ENCODE data around the gene TMEM150A.

TMEM150A gene

GRCh38 chr2:85589982-85590791 lies 12.3 kb downstream of the TMEM150A start:
- Histone ChIP-seq H3K36me3 (ENCODE audit: control insufficient read depth, insufficient read depth, low read length) (no peaks in the 10 kb centered on the region), H2BK5ac (ENCODE audit: low read length) (no peak overlapping the region), H3K4me2 (ENCODE audit: low read length) (no peak overlapping the region), H4K8ac (ENCODE audit: low read depth, low read length) (no peak overlapping the region), H2AK5ac (ENCODE audit: low read length) (no peak overlapping the region), H3K79me2 (ENCODE audit: control insufficient read depth, insufficient read depth, low read length) (no peaks in the 10 kb centered on the region), H3K56ac (ENCODE audit: low read length) (no peak overlapping the region), H3K79me1 (ENCODE audit: low read length) (no peaks in the 10 kb centered on the region), H2BK15ac (replicated peaks; ENCODE audit: low read depth) (no peak overlapping the region), H3K18ac (ENCODE audit: low read length) (no peak overlapping the region), H3K4ac (ENCODE audit: low read depth, low read length) (no peak overlapping the region), H3K27me3 (ENCODE audit: insufficient read depth, low read length, poor library complexity) (no peaks in the 10 kb centered on the region), H4K5ac (ENCODE audit: low read length) (no peak overlapping the region), H3K23ac (ENCODE audit: low read length) (no peak overlapping the region), H3K4me1 (ENCODE audit: control insufficient read depth, low read depth, low read length) (peaks cover 6% of the 10 kb centered on the region), H3K27ac (ENCODE audit: low read depth, low read length) (no peak overlapping the region), H3K4me3 (ENCODE audit: low read length) (no peak overlapping the region), H3K9ac (ENCODE audit: low read length) (no peak overlapping the region), H2BK120ac (ENCODE audit: low read depth, low read length) (no peak overlapping the region)
- no peak for DNase-seq
- WGBS (ENCODE audit: extremely low coverage, insufficient coverage, low lambda C conversion rate): no CpG with 5 or more reads among the region's 7 CpGs

- Histone ChIP-seq H3K27ac (ENCODE audit: low read depth, low read length) (no peak overlapping the region), H3K27me3 (ENCODE audit: insufficient read depth, low read length, poor library complexity) (no peaks in the 10 kb centered on the region)
Observed at GRCh38 chr2:85589181-85589580, 13.3 kb downstream of the TMEM150A start.

GRCh38 chr2:85588645-85589044 lies 13.9 kb downstream of the TMEM150A start:
- Histone ChIP-seq H2BK5ac (ENCODE audit: low read length) (no peak overlapping the region), H3K4me1 (ENCODE audit: control insufficient read depth, low read depth, low read length) (peaks cover 11% of the 10 kb centered on the region), H3K4me3 (ENCODE audit: low read length) (no peak overlapping the region), H3K18ac (ENCODE audit: low read length) (no peak overlapping the region), H3K79me2 (ENCODE audit: control insufficient read depth, insufficient read depth, low read length) (no peaks in the 10 kb centered on the region), H3K23ac (ENCODE audit: low read length) (no peak overlapping the region), H3K4me2 (ENCODE audit: low read length) (no peak overlapping the region), H4K5ac (ENCODE audit: low read length) (no peak overlapping the region), H3K27ac (ENCODE audit: low read depth, low read length) (no peak overlapping the region), H3K79me1 (ENCODE audit: low read length) (no peaks in the 10 kb centered on the region), H3K56ac (ENCODE audit: low read length) (no peak overlapping the region), H3K9ac (ENCODE audit: low read length) (no peak overlapping the region), H3K36me3 (ENCODE audit: control insufficient read depth, insufficient read depth, low read length) (no peaks in the 10 kb centered on the region), H4K8ac (ENCODE audit: low read depth, low read length) (no peak overlapping the region), H2BK15ac (replicated peaks; ENCODE audit: low read depth) (no peak overlapping the region), H2AK5ac (ENCODE audit: low read length) (no peak overlapping the region), H2BK120ac (ENCODE audit: low read depth, low read length) (no peak overlapping the region), H3K4ac (ENCODE audit: low read depth, low read length) (no peak overlapping the region), H3K27me3 (ENCODE audit: insufficient read depth, low read length, poor library complexity) (no peaks in the 10 kb centered on the region)
- no peak for DNase-seq
- no CpG with 5 or more reads among the region's 4 CpGs for WGBS (ENCODE audit: extremely low coverage, insufficient coverage, low lambda C conversion rate)

More at GRCh38 chr2:85589181-85589580, 13.3 kb downstream of the TMEM150A start:
- Histone ChIP-seq H3K79me1 (ENCODE audit: low read length) (no peaks in the 10 kb centered on the region), H3K23ac (ENCODE audit: low read length) (no peak overlapping the region), H3K9ac (ENCODE audit: low read length) (no peak overlapping the region), H2BK15ac (replicated peaks; ENCODE audit: low read depth) (no peak overlapping the region), H3K4me1 (ENCODE audit: control insufficient read depth, low read depth, low read length) (peaks cover 11% of the 10 kb centered on the region), H2BK120ac (ENCODE audit: low read depth, low read length) (no peak overlapping the region), H3K4ac (ENCODE audit: low read depth, low read length) (no peak overlapping the region), H4K5ac (ENCODE audit: low read length) (no peak overlapping the region), H3K4me2 (ENCODE audit: low read length) (no peak overlapping the region), H3K56ac (ENCODE audit: low read length) (no peak overlapping the region), H3K79me2 (ENCODE audit: control insufficient read depth, insufficient read depth, low read length) (no peaks in the 10 kb centered on the region), H3K18ac (ENCODE audit: low read length) (no peak overlapping the region), H2AK5ac (ENCODE audit: low read length) (no peak overlapping the region), H2BK5ac (ENCODE audit: low read length) (no peak overlapping the region), H4K8ac (ENCODE audit: low read depth, low read length) (no peak overlapping the region), H3K36me3 (ENCODE audit: control insufficient read depth, insufficient read depth, low read length) (no peaks in the 10 kb centered on the region), H3K4me3 (ENCODE audit: low read length) (no peak overlapping the region)
- WGBS (ENCODE audit: extremely low coverage, insufficient coverage, low lambda C conversion rate): no CpG with 5 or more reads among the region's 4 CpGs
- no peak for DNase-seq

GRCh38 chr2:85588236-85588635 lies 14.3 kb downstream of the TMEM150A start:
- Histone ChIP-seq H3K4ac (ENCODE audit: low read depth, low read length) (no peak overlapping the region), H4K5ac (ENCODE audit: low read length) (no peak overlapping the region), H3K4me3 (ENCODE audit: low read length) (no peak overlapping the region), H3K18ac (ENCODE audit: low read length) (no peak overlapping the region), H3K36me3 (ENCODE audit: control insufficient read depth, insufficient read depth, low read length) (no peaks in the 10 kb centered on the region), H3K23ac (ENCODE audit: low read length) (no peak overlapping the region), H4K8ac (ENCODE audit: low read depth, low read length) (no peak overlapping the region), H3K56ac (ENCODE audit: low read length) (no peak overlapping the region), H3K4me2 (ENCODE audit: low read length) (no peak overlapping the region), H2BK120ac (ENCODE audit: low read depth, low read length) (no peak overlapping the region), H2BK5ac (ENCODE audit: low read length) (no peak overlapping the region), H3K27me3 (ENCODE audit: insufficient read depth, low read length, poor library complexity) (no peaks in the 10 kb centered on the region), H2AK5ac (ENCODE audit: low read length) (no peak overlapping the region), H3K79me1 (ENCODE audit: low read length) (no peaks in the 10 kb centered on the region), H3K4me1 (ENCODE audit: control insufficient read depth, low read depth, low read length) (peaks cover 11% of the 10 kb centered on the region), H3K9ac (ENCODE audit: low read length) (no peak overlapping the region), H3K79me2 (ENCODE audit: control insufficient read depth, insufficient read depth, low read length) (no peaks in the 10 kb centered on the region), H3K27ac (ENCODE audit: low read depth, low read length) (no peak overlapping the region), H2BK15ac (replicated peaks; ENCODE audit: low read depth) (no peak overlapping the region)
- peak; percentile 43 for DNase-seq
- no CpG with 5 or more reads among the region's 4 CpGs for WGBS (ENCODE audit: extremely low coverage, insufficient coverage, low lambda C conversion rate)

- no peak overlapping the region for H3K56ac ChIP-seq (ENCODE audit: low read length)
- no peak overlapping the region for H2BK15ac ChIP-seq (replicated peaks; ENCODE audit: low read depth)
- H3K4me3 ChIP-seq (ENCODE audit: low read length): no peak overlapping the region
- no peak overlapping the region for H3K9ac ChIP-seq (ENCODE audit: low read length)
- no peak overlapping the region for H3K18ac ChIP-seq (ENCODE audit: low read length)
- H4K8ac ChIP-seq (ENCODE audit: low read depth, low read length): no peak overlapping the region
- peaks cover 6% of the 10 kb centered on the region for H3K79me1 ChIP-seq (ENCODE audit: low read length)
- no CpG with 5 or more reads among the region's 1 CpG for WGBS (ENCODE audit: extremely low coverage, insufficient coverage, low lambda C conversion rate)
- H3K4me2 ChIP-seq (ENCODE audit: low read length): no peak overlapping the region
- H3K4ac ChIP-seq (ENCODE audit: low read depth, low read length): no peak overlapping the region
- no peaks in the 10 kb centered on the region for H3K36me3 ChIP-seq (ENCODE audit: control insufficient read depth, insufficient read depth, low read length)
- peak overlapping the region; percentile 7 for H3K27ac ChIP-seq (ENCODE audit: low read depth, low read length)
- peaks cover 2% of the 10 kb centered on the region for H3K79me2 ChIP-seq (ENCODE audit: control insufficient read depth, insufficient read depth, low read length)
- H2BK5ac ChIP-seq (ENCODE audit: low read length): peak overlapping the region; percentile 3
- H2BK120ac ChIP-seq (ENCODE audit: low read depth, low read length): no peak overlapping the region
- H3K4me1 ChIP-seq (ENCODE audit: control insufficient read depth, low read depth, low read length): peaks cover 11% of the 10 kb centered on the region
- no peak overlapping the region for H3K23ac ChIP-seq (ENCODE audit: low read length)
- no peak overlapping the region for H2AK5ac ChIP-seq (ENCODE audit: low read length)
- peak; percentile 47 for DNase-seq
- no peaks in the 10 kb centered on the region for H3K27me3 ChIP-seq (ENCODE audit: insufficient read depth, low read length, poor library complexity)
- H4K5ac ChIP-seq (ENCODE audit: low read length): no peak overlapping the region
Observed at GRCh38 chr2:85585781-85586105, 16.8 kb downstream of the TMEM150A start.

All from mesendoderm (in vitro differentiated cells).